Dendritic cell treated with granulocyte-macrophage colony-stimulating factor and Interleukin-4, amounts not matched to agents 40 ng/mL and 50 ng/mL, for 4 days (primary cell): Measurements from ENCODE around the gene ARID5A.

Experiments
- H3K27ac Mint-ChIP-seq: one replicate; pipeline ENCODE4 v1.8.0; 2022; ENCODE audit warnings: mild to moderate bottlenecking, mixed read lengths
- H3K27me3 Mint-ChIP-seq: one replicate; pipeline ENCODE4 v1.8.0; 2022; ENCODE audit warnings: mild to moderate bottlenecking, mixed read lengths
- H3K36me3 Mint-ChIP-seq: one replicate; pipeline ENCODE4 v1.8.0; 2022; ENCODE audit warnings: low read depth, mixed read lengths
- H3K4me1 Mint-ChIP-seq: one replicate; pipeline ENCODE4 v1.8.0; 2022; ENCODE audit warnings: low read depth, mixed read lengths
- H3K4me3 Mint-ChIP-seq: one replicate; pipeline ENCODE4 v1.8.0; 2022; ENCODE audit warnings: mild to moderate bottlenecking, moderate library complexity, mixed read lengths
- H3K9me3 Mint-ChIP-seq: one replicate; pipeline ENCODE4 v1.8.0; 2022; ENCODE audit warnings: mixed read lengths
- intact Hi-C: fragments of 100-400 bp; cut with micrococcal nuclease; formaldehyde crosslinking; loops from one replicate; pipeline ENCODE4 v1.15.0; 2022

Gene ARID5A

GRCh38 chr2:96511851-96512250 lies 24.7 kb upstream of the ARID5A start:
- intact Hi-C loops: no loop called here

DNA sequence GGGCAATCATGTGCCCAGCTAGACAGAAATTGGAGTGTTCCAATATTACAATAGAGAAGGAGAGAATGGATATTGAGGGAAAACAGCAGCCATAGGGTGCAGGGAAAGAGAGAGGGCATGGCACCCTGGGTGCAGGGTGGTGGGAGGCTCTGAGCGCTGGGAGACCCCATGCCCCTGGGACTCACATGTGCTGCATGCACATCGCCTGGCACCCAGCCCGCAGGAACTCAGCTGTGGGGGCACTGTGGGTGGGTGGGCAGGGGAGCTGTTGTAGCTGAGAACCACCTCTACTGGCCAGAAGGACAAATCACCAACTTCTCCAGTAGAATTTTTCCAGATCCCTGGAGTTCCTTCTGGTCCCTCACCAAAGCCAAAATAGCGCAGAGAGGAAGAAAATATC lies 24.2 kb upstream of the ARID5A start:
- Mint-ChIP-seq H3K4me1 (peaks cover 25% of the 10 kb centered on the region), H3K27ac (no peak overlapping the region), H3K36me3 (no peaks in the 10 kb centered on the region), H3K4me3 (no peak overlapping the region), H3K9me3 (peaks cover 9% of the 10 kb centered on the region), H3K27me3 (peaks cover 28% of the 10 kb centered on the region)
- intact Hi-C loops: no loop called here

More at GRCh38 chr2:96511851-96512250, 24.7 kb upstream of the ARID5A start:
- Mint-ChIP-seq H3K4me1 (peaks cover 26% of the 10 kb centered on the region), H3K36me3 (no peaks in the 10 kb centered on the region), H3K4me3 (no peak overlapping the region), H3K27ac (no peak overlapping the region), H3K27me3 (peaks cover 28% of the 10 kb centered on the region), H3K9me3 (peaks cover 5% of the 10 kb centered on the region)

DNA sequence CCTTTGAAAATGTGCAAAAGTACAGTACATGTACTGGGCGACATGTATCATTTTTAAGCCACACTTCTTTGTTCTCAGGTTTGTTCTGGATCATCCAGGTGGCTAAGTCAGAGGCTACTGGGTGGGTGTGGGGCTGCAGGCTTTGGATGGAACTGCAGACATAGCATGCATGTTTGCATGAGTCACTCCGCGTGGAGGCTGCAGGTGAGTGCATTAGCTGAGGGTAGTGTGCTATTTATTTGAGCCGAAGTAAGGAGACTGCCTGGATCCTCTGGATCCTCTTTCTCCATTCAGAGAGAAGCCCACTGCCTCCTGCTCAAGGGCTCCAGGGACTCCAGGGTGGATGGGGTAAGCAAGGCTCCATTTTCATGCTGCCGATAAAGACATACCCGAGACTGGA lies 22.0 kb upstream of the ARID5A start:
- H3K36me3 Mint-ChIP-seq: no peaks in the 10 kb centered on the region
- H3K27ac Mint-ChIP-seq: no peak overlapping the region
- H3K27me3 Mint-ChIP-seq: peaks cover 19% of the 10 kb centered on the region
- no peak overlapping the region for H3K4me3 Mint-ChIP-seq
- peaks cover 10% of the 10 kb centered on the region for H3K4me1 Mint-ChIP-seq
- intact Hi-C loops: no loop called here
- H3K9me3 Mint-ChIP-seq: peaks cover 11% of the 10 kb centered on the region

DNA sequence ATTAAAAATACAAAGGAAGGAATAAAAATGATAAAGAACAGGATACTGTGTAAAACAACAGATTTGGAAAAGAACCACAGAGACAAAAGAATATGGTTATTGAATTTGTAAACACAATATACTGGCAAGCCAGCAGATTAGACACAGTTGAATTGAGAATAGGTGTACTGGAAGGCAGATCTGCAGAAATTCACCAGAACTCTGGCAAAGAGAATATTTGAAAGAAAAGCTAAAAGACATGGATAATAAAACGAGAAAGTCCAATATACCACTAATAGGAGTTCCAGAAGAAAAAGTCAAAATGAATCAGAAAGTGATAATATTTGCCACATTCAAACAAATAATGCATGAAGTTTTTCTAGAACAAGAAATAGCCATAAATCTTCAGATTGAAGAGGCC lies 19.5 kb upstream of the ARID5A start:
- intact Hi-C loops: no loop called here
- Mint-ChIP-seq H3K4me3 (no peak overlapping the region), H3K4me1 (peaks cover under 1% of the 10 kb centered on the region)

DNA sequence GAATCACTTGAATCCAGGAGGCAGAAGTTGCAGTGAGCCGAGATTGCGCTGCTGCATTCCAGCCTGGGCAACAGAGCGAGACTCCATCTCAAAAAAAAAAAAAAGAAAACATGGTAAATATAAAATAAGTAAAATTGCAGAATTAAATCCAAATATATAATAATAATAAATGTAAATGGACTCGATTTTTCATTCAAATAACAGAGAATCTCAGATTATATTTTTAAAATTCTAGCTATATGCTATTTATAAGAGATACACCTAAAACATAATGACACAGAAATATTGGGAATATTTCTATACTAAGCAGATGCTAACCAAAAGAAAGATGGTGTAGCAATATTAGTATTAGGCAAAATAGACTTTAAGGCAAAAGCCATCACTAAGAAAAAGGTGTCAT lies 16.3 kb upstream of the ARID5A start:
- Mint-ChIP-seq H3K36me3 (no peaks in the 10 kb centered on the region), H3K4me1 (peaks cover 7% of the 10 kb centered on the region), H3K27me3 (peaks cover 7% of the 10 kb centered on the region), H3K27ac (no peak overlapping the region), H3K4me3 (no peak overlapping the region), H3K9me3 (peaks cover 11% of the 10 kb centered on the region)
- intact Hi-C loops: no loop called here

More for the DNA sequence above, 19.5 kb upstream of the ARID5A start:
- peaks cover 11% of the 10 kb centered on the region for H3K9me3 Mint-ChIP-seq
- no peak overlapping the region for H3K27ac Mint-ChIP-seq
- no peaks in the 10 kb centered on the region for H3K36me3 Mint-ChIP-seq
- peaks cover 6% of the 10 kb centered on the region for H3K27me3 Mint-ChIP-seq

GRCh38 chr2:96520697-96521096 lies 15.9 kb upstream of the ARID5A start:
- Mint-ChIP-seq H3K4me1 (peaks cover 7% of the 10 kb centered on the region), H3K4me3 (no peak overlapping the region), H3K27ac (no peak overlapping the region), H3K36me3 (no peaks in the 10 kb centered on the region), H3K27me3 (peaks cover 9% of the 10 kb centered on the region), H3K9me3 (peaks cover 11% of the 10 kb centered on the region)
- intact Hi-C loops: no loop called here

GRCh38 chr2:96521219-96521618 lies 15.3 kb upstream of the ARID5A start:
- H3K27ac Mint-ChIP-seq: no peak overlapping the region

GRCh38 chr2:96522304-96523203 lies 14.0 kb upstream of the ARID5A start:
- Mint-ChIP-seq H3K27ac (no peak overlapping the region), H3K27me3 (peaks cover 18% of the 10 kb centered on the region), H3K36me3 (no peaks in the 10 kb centered on the region), H3K4me3 (no peak overlapping the region), H3K9me3 (no peaks in the 10 kb centered on the region), H3K4me1 (peaks cover 13% of the 10 kb centered on the region)
- intact Hi-C loops: no loop called here

More at GRCh38 chr2:96521219-96521618, 15.3 kb upstream of the ARID5A start:
- Mint-ChIP-seq H3K36me3 (no peaks in the 10 kb centered on the region), H3K27me3 (peaks cover 11% of the 10 kb centered on the region), H3K4me3 (no peak overlapping the region), H3K9me3 (peaks cover 11% of the 10 kb centered on the region), H3K4me1 (peaks cover 7% of the 10 kb centered on the region)
- intact Hi-C loops: no loop called here

- intact Hi-C loops: no loop called here
- H3K36me3 Mint-ChIP-seq: no peaks in the 10 kb centered on the region
Measured at GRCh38 chr2:96523659-96524481, 12.7 kb upstream of the ARID5A start.

DNA sequence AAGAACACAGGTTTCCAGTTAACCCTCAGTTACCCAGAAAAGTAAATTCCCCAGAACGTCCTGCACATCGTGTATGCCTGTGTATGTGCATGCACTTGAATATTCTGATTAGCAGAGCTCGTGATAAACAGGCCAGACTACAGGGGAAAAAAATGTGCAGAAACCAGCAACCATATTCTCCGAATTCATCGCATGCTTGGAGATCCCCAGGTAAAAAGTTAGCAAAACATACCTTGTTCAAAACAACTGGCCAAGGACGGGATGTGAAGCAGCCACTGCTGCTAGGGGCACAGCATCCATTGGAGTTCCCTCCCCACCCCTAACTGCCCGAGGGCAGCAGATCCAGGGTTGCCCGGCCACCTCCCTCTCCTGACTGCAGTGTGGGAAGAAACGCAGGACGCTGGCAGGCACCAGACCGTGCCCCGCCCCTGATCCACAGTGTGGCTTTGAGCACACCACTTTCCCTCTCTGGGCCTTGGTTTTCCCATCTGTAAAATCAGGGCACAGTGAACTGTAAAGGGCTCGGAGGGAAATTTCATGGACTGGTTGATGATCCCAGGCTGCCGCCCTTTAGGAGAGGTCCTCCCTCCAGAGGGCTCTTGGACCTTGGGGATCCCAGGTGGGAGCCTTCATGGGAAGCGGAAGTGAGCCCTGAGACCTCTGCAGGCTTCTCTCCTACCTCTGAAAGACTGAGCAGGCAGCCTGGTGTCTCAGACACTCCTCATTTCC lies 11.9 kb upstream of the ARID5A start:
- Mint-ChIP-seq H3K36me3 (no peaks in the 10 kb centered on the region), H3K27ac (no peak overlapping the region), H3K4me3 (no peak overlapping the region), H3K27me3 (peaks cover 21% of the 10 kb centered on the region), H3K4me1 (peaks cover 33% of the 10 kb centered on the region), H3K9me3 (no peaks in the 10 kb centered on the region)
- intact Hi-C loops: no loop called here

More at GRCh38 chr2:96523659-96524481, 12.7 kb upstream of the ARID5A start:
- H3K4me3 Mint-ChIP-seq: no peak overlapping the region
- H3K27me3 Mint-ChIP-seq: peaks cover 19% of the 10 kb centered on the region
- no peak overlapping the region for H3K27ac Mint-ChIP-seq
- peaks cover 25% of the 10 kb centered on the region for H3K4me1 Mint-ChIP-seq
- H3K9me3 Mint-ChIP-seq: no peaks in the 10 kb centered on the region

- Mint-ChIP-seq H3K9me3 (no peaks in the 10 kb centered on the region), H3K27me3 (peaks cover 25% of the 10 kb centered on the region), H3K27ac (no peak overlapping the region), H3K36me3 (no peaks in the 10 kb centered on the region), H3K4me1 (peaks cover 38% of the 10 kb centered on the region), H3K4me3 (no peak overlapping the region)
- intact Hi-C loops: no loop called here
Measured at GRCh38 chr2:96525211-96525507, 11.4 kb upstream of the ARID5A start.

DNA sequence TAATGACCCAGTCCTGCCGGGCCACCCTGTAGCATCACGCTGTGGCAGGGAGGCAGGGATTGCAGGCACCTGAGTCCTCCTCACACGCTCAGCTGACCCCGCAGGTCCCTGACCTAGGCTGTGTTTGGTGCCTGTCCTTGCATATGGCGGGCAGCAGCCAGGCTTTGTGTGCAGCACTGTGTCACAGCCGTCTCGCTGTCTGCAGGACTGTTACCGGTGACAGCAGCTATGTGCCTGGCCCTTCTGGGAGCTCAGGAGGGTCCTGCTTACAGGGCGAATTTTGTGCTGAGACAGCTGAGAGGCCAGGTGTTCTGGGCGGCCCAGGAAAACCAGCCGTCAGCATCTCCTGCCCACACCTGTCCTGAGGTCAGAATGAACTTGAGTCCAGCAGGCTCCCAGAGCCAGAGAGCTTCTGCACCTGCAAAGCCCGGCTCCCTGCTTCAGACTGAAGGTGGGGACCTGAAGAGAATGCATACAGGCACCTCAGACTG lies 10.4 kb upstream of the ARID5A start:
- Mint-ChIP-seq H3K4me3 (no peak overlapping the region), H3K9me3 (no peaks in the 10 kb centered on the region), H3K27me3 (peaks cover 27% of the 10 kb centered on the region), H3K4me1 (peaks cover 44% of the 10 kb centered on the region), H3K36me3 (no peaks in the 10 kb centered on the region), H3K27ac (no peak overlapping the region)
- intact Hi-C loops: no loop called here

DNA sequence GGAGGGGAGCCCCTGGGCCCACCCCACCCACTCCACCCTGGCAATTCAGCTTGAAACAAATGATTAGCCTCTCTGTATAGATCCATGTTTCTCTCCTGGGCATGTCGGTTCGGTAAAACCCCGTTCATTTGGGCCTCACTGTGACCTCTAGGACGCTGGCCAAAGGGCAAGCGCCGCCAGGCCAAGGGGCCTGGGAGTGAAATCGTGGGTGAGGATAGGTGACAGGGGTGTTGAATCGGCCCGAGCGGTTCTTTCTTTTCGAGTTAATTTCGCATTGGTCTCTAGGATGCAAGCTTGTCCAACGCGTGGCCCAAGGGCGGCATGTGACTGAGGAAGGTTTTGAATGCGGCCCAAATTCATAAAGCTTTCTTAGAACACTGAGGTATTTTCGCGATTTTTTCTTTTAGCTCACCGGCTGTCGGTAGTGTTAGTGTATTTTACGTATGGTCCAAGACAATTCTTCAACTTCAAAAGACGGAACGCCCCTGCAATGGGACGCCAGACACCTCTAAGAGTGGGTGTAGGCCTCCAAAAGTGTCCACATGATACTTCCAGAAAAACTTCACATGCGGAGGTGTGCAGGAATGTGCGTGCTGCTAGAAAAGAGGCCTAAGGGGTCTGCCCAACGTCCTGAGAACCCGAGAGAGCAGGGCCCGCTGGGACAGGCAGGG lies 9.8 kb upstream of the ARID5A start:
- no peaks in the 10 kb centered on the region for H3K36me3 Mint-ChIP-seq
- H3K4me3 Mint-ChIP-seq: peak overlapping the region; percentile 45
- peaks cover 50% of the 10 kb centered on the region for H3K4me1 Mint-ChIP-seq
- intact Hi-C loops: no loop called here
- H3K9me3 Mint-ChIP-seq: no peaks in the 10 kb centered on the region
- peaks cover 27% of the 10 kb centered on the region for H3K27me3 Mint-ChIP-seq
- H3K27ac Mint-ChIP-seq: peak overlapping the region; percentile 81
